Tibial artery (tissue), 4 donors: ENCODE measurements around the gene PHF1.

ENCODE experiments used
- DNase-seq, 2 donors: peaks; one replicate each; pipeline ENCODE4 v3.0.0-alpha.2; 2019
- H3K27ac ChIP-seq, 2 donors: fragments of 200-600 bp; sonication (generic) in 1 of 2; 1 replicate in 1 of 2; 2 replicates in 1 of 2; pipeline ENCODE4 v1.5.1; 2018 to 2019; ENCODE audit warnings: mild to moderate bottlenecking in 1 of 2
- H3K27me3 ChIP-seq, 2 donors: fragments of 200-600 bp; sonication (generic) in 1 of 2; one replicate each; pipeline versions ENCODE4 v1.5.1 to v1.6.0; 2016 to 2019
- H3K36me3 ChIP-seq, 3 donors: fragments of 200-600 bp; sonication (generic) in 2 of 3; one replicate each; pipeline ENCODE4 v1.5.1; 2016 to 2019; ENCODE audit warnings: mild to moderate bottlenecking in 2 of 3
- H3K4me1 ChIP-seq, 4 donors: fragments of 200-600 bp; sonication (generic) in 2 of 4; 1 replicate in 3 of 4; 2 replicates in 1 of 4; pipeline ENCODE4 v1.5.1; 2016 to 2019
- H3K4me3 ChIP-seq, 2 donors: fragments of 200-600 bp; sonication (generic) in 1 of 2; 1 replicate in 1 of 2; 2 replicates in 1 of 2; pipeline ENCODE4 v1.5.1; 2018 to 2019; ENCODE audit warnings: mild to moderate bottlenecking in 2 of 2
- H3K9me3 ChIP-seq, 3 donors: fragments of 200-600 bp; sonication (generic) in 1 of 3; one replicate each; pipeline ENCODE4 v1.5.1; 2016 to 2019
- intact Hi-C: fragments of 100-400 bp; cut with DNase I; formaldehyde crosslinking; loops from one replicate; pipeline ENCODE4 v1.15.0; 2023; ENCODE audit warnings: low total_unique reads
- TF ChIP-seq, protein P1 (sequence below), 2 experiments: fragments of 200-600 bp in 1 of 2; fragments of 450-650 bp in 1 of 2; IDR thresholded peaks; one replicate each; pipeline ENCODE4 v1.5.1; 2017 to 2019; ENCODE audit warnings: antibody characterized with exemption in 2 of 2, mild to moderate bottlenecking in 1 of 2, moderate library complexity in 1 of 2

PHF1 gene

DNA sequence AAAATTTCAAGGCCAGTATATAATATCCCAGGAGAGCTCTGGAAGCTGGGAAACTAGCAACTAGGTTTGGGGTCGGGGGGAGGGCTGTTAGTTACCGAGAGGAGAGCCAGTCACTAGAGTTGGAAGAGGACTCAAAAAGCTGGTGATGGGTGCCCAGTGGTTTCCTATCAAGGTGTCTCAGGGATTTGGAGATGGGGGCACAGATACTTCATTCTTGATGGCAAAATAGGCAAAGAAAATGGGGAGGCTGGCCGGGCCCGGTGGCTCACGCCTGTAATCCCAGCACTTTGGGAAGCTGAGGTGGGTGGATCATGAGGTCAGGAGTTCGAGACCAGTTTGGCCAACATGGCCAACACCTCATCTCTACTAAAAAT is 805 bp downstream of the PHF1 start:
- H3K4me1 ChIP-seq = peaks cover 0 to 52% (median 37%) of the 10 kb centered on the region in 4 donors
- intact Hi-C loops = loop anchor here (10.0 kb wide), 1 partner anchor 117 kb away; the partner anchor contains the start of gene RGL2
- H3K9me3 ChIP-seq = no peaks in the 10 kb centered on the region
- peak overlapping the region; percentile 94 to 98 for H3K4me3 ChIP-seq
- TF ChIP-seq, protein P1, sequence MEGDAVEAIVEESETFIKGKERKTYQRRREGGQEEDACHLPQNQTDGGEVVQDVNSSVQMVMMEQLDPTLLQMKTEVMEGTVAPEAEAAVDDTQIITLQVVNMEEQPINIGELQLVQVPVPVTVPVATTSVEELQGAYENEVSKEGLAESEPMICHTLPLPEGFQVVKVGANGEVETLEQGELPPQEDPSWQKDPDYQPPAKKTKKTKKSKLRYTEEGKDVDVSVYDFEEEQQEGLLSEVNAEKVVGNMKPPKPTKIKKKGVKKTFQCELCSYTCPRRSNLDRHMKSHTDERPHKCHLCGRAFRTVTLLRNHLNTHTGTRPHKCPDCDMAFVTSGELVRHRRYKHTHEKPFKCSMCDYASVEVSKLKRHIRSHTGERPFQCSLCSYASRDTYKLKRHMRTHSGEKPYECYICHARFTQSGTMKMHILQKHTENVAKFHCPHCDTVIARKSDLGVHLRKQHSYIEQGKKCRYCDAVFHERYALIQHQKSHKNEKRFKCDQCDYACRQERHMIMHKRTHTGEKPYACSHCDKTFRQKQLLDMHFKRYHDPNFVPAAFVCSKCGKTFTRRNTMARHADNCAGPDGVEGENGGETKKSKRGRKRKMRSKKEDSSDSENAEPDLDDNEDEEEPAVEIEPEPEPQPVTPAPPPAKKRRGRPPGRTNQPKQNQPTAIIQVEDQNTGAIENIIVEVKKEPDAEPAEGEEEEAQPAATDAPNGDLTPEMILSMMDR (IDR thresholded peaks at IDR 0.05) = no peak
- H3K36me3 ChIP-seq = peaks cover 25 to 43% (median 39%) of the 10 kb centered on the region in 3 donors
- H3K27me3 ChIP-seq = no peaks in the 10 kb centered on the region
- peak overlapping the region; percentile 99 to 100 for H3K27ac ChIP-seq
- no peak for DNase-seq

DNA sequence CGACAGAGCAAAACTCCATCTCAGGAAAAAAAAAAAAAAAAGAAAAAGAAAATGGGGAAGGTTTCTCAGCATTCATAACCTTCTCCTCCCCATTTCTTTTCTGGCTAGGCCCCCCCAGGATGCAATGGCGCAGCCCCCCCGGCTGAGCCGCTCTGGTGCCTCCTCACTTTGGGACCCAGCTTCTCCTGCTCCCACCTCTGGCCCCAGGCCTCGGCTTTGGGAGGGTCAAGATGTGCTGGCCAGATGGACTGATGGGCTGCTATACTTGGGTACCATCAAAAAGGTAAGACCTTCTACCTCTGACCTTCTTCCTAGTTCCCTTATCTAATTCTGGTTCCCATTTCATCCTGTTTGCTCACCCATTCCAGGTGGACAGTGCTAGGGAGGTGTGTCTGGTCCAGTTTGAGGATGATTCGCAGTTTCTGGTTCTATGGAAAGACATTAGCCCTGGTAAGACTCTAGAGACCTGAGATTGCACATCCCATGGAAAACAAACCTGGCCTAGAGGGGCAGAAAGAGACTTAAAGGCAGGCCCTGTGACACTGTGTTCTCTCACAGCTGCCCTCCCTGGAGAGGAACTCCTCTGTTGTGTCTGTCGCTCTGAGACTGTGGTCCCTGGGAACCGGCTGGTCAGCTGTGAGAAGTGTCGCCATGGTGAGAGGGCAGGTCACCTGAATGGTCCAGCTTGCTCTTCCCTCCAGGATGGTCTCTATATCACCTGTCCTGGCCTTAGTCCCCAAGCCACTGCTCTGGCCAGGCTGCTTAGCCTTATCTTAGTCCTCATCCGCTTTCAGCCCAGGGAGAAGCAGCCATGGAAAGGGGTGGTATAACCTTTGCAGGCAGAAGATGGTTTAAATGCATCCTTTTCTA is 1.6 kb downstream of the PHF1 start:
- no peaks in the 10 kb centered on the region for H3K27me3 ChIP-seq
- H3K9me3 ChIP-seq = no peaks in the 10 kb centered on the region
- TF ChIP-seq, protein P1 (IDR thresholded peaks at IDR 0.05) = no peak
- intact Hi-C loops = loop anchor here (10.0 kb wide), 1 partner anchor 118 kb away; the partner anchor contains the start of gene RGL2
- H3K27ac ChIP-seq = peak overlapping the region; percentile 99 to 100
- H3K4me3 ChIP-seq = peak overlapping the region; percentile 94 to 98
- no peak for DNase-seq
- H3K36me3 ChIP-seq = peaks cover 25 to 44% (median 39%) of the 10 kb centered on the region in 3 donors
- H3K4me1 ChIP-seq = peaks cover 0 to 60% (median 43%) of the 10 kb centered on the region in 4 donors

DNA sequence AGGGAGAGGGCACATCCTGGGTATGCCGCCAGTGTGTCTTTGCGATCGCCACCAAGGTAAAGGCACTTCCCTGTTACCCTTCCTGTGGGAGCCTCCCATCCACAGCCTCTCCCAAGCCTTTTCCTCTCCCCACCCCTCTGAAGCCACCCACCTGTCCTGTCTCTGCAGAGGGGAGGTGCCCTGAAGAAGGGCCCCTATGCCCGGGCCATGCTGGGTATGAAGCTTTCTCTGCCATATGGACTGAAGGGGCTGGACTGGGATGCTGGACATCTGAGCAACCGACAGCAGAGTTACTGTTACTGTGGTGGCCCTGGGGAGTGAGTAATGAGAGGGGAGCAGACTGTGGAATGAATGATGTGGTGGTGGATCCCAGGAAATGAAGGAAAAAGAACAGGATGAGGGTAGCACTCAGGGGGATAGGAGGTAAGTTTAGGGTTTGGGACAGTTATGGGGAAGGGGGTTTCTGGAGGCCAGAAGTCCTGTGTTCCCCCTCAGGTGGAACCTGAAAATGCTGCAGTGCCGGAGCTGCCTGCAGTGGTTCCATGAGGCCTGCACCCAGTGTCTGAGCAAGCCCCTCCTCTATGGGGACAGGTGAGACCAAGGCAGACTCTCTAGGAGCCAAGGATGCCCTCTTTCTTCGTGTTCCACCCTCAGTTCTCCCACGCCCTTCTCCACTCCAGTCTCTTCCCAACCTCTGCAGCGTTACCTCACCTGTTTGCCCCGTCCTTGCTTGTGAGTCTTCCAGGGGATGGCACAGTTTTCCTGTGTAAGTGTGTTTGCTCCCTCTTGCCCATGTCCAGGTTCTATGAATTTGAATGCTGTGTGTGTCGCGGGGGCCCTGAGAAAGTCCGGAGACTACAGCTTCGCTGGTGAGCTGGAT is 2.7 kb downstream of the PHF1 start:
- peaks cover 0 to 65% (median 45%) of the 10 kb centered on the region in 4 donors for H3K4me1 ChIP-seq

DNA sequence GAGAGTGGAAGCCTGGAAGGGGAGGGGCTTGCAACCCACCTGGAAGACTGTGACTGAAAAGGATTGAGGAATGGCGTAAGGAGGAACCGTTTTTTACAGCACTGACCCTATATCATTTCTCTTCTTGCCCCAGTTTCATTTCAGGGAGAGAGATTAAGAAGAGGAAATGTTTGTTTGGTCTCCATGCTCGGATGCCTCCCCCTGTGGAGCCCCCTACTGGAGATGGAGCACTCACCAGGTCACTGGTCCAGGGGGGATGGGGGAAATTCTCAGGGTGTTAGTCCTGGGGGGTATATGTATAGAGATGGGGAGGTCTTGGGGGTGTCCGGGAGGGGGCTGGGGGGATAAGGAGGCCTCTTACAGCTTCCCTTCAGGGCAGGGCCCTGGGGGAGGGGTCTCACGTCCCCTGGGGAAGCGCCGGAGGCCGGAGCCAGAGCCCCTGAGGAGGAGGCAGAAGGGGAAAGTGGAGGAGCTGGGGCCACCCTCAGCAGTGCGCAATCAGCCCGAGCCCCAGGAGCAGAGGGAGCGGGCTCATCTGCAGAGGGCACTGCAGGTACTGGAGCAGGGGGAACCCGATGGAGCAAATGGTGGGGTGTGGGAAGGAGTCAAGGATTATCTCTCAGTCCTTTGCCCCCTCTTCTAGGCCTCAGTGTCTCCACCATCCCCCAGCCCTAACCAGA is 3.9 kb downstream of the PHF1 start:
- peaks cover 0 to 66% (median 58%) of the 10 kb centered on the region in 4 donors for H3K4me1 ChIP-seq
- H3K4me3 ChIP-seq = no peak overlapping the region
- intact Hi-C loops = loop anchor here (10.0 kb wide), 1 partner anchor 120 kb away; the partner anchor contains the start of gene RGL2
- H3K27ac ChIP-seq = peak overlapping the region in 1 of 2 donors; percentile 25
- TF ChIP-seq, protein P1 (IDR thresholded peaks at IDR 0.05) = no peak
- no peaks in the 10 kb centered on the region for H3K9me3 ChIP-seq
- peaks cover 25 to 44% (median 39%) of the 10 kb centered on the region in 3 donors for H3K36me3 ChIP-seq
- H3K27me3 ChIP-seq = no peaks in the 10 kb centered on the region
- DNase-seq = no peak

More for the DNA sequence above, 2.7 kb downstream of the PHF1 start:
- Histone ChIP-seq H3K9me3 (no peaks in the 10 kb centered on the region), H3K4me3 (no peak overlapping the region), H3K27ac (peak overlapping the region in 1 of 2 donors; percentile 99), H3K27me3 (no peaks in the 10 kb centered on the region), H3K36me3 (peaks cover 25 to 44% (median 39%) of the 10 kb centered on the region in 3 donors)
- TF ChIP-seq, protein P1 (IDR thresholded peaks at IDR 0.05) = no peak
- no peak for DNase-seq
- intact Hi-C loops = loop anchor here (10.0 kb wide), 1 partner anchor 119 kb away; the partner anchor contains the start of gene RGL2

DNA sequence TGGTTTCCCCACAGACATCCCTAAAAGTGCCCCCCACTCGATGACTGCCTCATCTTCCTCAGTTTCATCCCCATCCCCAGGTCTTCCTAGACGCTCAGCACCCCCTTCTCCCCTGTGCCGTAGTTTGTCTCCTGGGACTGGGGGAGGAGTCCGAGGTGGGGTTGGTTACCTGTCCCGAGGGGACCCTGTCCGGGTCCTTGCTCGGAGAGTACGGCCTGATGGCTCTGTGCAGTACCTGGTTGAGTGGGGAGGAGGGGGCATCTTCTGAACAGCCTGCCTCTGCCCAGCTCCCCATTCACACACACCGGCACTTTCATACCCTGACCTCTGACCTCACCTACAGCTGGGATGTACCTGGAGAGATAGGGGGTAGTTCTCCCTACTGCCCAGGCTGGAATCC is 5.0 kb downstream of the PHF1 start:
- TF ChIP-seq, protein P1 (IDR thresholded peaks at IDR 0.05) = no peak
- peaks cover 25 to 44% (median 39%) of the 10 kb centered on the region in 3 donors for H3K36me3 ChIP-seq
- no peak for DNase-seq
- intact Hi-C loops = loop anchor here (10.0 kb wide), 1 partner anchor 121 kb away; the partner anchor contains the start of gene RGL2
- H3K9me3 ChIP-seq = no peaks in the 10 kb centered on the region
- no peaks in the 10 kb centered on the region for H3K27me3 ChIP-seq
- peaks cover 0 to 75% (median 63%) of the 10 kb centered on the region in 4 donors for H3K4me1 ChIP-seq
- H3K27ac ChIP-seq = peak overlapping the region; percentile 31 to 88
- H3K4me3 ChIP-seq = no peak overlapping the region
